OCI-LY3 (cell line): Measurements from ENCODE around the gene SMAD7.

Source experiments
- H2AFZ ChIP-seq: fragments of 200-600, 300-600 bp; shearing (Covaris generic); 2 replicates; pipeline ENCODE4 v1.6.0; 2014; ENCODE audit warnings: antibody characterized with exemption, low read depth, low read length
- H3K27ac ChIP-seq: fragments of 200-600, 300-600 bp; sonication (generic); 2 replicates; pipeline ENCODE4 v1.5.1; 2014; ENCODE audit warnings: mild to moderate bottlenecking, low read length, moderate library complexity, mixed read lengths
- H3K27me3 ChIP-seq: fragments of 200-600, 300-600 bp; sonication (generic); 2 replicates; pipeline ENCODE4 v1.6.1; 2014; ENCODE audit warnings: low read depth, low read length, mixed read lengths
- H3K36me3 ChIP-seq: fragments of 200-600, 300-600 bp; sonication (generic); replicated peaks from 2 replicates; pipeline ENCODE3; 2014; ENCODE audit warnings: low read depth, low read length, mixed read lengths
- H3K4me1 ChIP-seq: fragments of 300-600, 200-600 bp; sonication (generic); 2 replicates; pipeline ENCODE4 v1.6.1; 2014; ENCODE audit warnings: low read length, mixed read lengths
- H3K4me2 ChIP-seq: fragments of 200-600, 300-600 bp; sonication (generic); 2 replicates; pipeline ENCODE4 v1.6.1; 2014; ENCODE audit warnings: low read length, mixed read lengths
- H3K4me3 ChIP-seq: fragments of 300-600, 200-600 bp; sonication (generic); 2 replicates; pipeline ENCODE4 v1.5.1; 2014; ENCODE audit warnings: antibody characterized with exemption, mild to moderate bottlenecking, low read length, moderate library complexity
- H3K79me2 ChIP-seq: fragments of 300-600, 200-600 bp; shearing (Covaris generic); 2 replicates; pipeline ENCODE4 v1.6.1; 2014; ENCODE audit warnings: mild to moderate bottlenecking, low read length, mixed read lengths
- H3K9ac ChIP-seq: fragments of 300-600, 200-600 bp; shearing (Covaris generic); 2 replicates; pipeline ENCODE4 v1.6.0; 2014; ENCODE audit warnings: mild to moderate bottlenecking, low read length, moderate library complexity
- H3K9me3 ChIP-seq: fragments of 200-600, 300-600 bp; shearing (Covaris generic); 2 replicates; pipeline ENCODE4 v1.6.1; 2014; ENCODE audit warnings: low read length, mixed read lengths; ENCODE audit not compliant: insufficient read depth
- H4K20me1 ChIP-seq: fragments of 200-600, 300-600 bp; sonication (generic); 2 replicates; pipeline ENCODE4 v1.6.1; 2016; ENCODE audit warnings: low read length, mixed read lengths; ENCODE audit not compliant: insufficient read depth
- EZH2phosphoT487 ChIP-seq: fragments of 200-600 bp; shearing (Covaris generic); IDR thresholded peaks from 2 replicates; pipeline ENCODE4 v1.6.1; 2018; ENCODE audit warnings: antibody characterized with exemption, mixed run types, low read depth
- TF ChIP-seq, protein P1 (sequence below): fragments of 200-600, 300-600 bp; sonication (generic); IDR thresholded peaks from 2 replicates; pipeline ENCODE4 v1.5.1; 2014; ENCODE audit warnings: antibody characterized with exemption, low read length, low read depth

Gene SMAD7

DNA sequence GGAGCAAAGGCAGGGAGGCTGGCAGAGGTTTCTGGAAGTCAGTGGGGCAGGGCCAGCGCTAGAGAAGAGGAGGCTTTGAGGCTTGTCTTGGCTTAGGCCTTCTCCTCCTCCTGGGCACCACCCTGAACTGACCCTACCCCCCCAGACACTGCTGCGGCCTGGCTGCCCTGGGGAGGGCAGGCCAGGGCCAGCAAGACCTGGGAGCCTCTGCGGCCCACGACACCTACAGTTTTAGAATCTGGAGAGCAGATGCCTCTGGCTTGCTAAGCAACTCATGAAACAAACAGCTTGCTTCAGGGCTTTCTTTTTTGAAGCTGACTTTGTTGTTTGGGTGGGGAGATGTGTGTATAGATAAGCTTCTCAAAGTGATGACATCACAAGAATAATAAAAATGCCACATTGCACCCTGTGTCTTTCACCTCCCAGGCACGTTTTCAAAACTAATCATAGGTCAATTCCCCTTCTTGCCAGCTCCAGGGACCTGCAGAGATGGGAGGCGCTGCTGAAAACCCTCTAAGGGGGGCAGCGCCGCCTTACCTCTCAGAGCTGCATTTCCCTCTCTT, 46.2 kb upstream of the SMAD7 start:
- TF ChIP-seq, protein P1, sequence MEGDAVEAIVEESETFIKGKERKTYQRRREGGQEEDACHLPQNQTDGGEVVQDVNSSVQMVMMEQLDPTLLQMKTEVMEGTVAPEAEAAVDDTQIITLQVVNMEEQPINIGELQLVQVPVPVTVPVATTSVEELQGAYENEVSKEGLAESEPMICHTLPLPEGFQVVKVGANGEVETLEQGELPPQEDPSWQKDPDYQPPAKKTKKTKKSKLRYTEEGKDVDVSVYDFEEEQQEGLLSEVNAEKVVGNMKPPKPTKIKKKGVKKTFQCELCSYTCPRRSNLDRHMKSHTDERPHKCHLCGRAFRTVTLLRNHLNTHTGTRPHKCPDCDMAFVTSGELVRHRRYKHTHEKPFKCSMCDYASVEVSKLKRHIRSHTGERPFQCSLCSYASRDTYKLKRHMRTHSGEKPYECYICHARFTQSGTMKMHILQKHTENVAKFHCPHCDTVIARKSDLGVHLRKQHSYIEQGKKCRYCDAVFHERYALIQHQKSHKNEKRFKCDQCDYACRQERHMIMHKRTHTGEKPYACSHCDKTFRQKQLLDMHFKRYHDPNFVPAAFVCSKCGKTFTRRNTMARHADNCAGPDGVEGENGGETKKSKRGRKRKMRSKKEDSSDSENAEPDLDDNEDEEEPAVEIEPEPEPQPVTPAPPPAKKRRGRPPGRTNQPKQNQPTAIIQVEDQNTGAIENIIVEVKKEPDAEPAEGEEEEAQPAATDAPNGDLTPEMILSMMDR: no peak
- no peak for TF ChIP-seq EZH2phosphoT487
- H3K4me2 ChIP-seq: no peak overlapping the region
- H3K9ac ChIP-seq: no peak overlapping the region
- H3K27ac ChIP-seq: no peak overlapping the region
- H3K79me2 ChIP-seq: no peaks in the 10 kb centered on the region
- H3K4me3 ChIP-seq: no peak overlapping the region
- H2AFZ ChIP-seq: no peak overlapping the region
- H3K36me3 ChIP-seq: no peaks in the 10 kb centered on the region
- peaks cover 10% of the 10 kb centered on the region for H3K4me1 ChIP-seq
- H4K20me1 ChIP-seq: no peaks in the 10 kb centered on the region
- H3K9me3 ChIP-seq: no peaks in the 10 kb centered on the region
- H3K27me3 ChIP-seq: peaks cover 26% of the 10 kb centered on the region

DNA sequence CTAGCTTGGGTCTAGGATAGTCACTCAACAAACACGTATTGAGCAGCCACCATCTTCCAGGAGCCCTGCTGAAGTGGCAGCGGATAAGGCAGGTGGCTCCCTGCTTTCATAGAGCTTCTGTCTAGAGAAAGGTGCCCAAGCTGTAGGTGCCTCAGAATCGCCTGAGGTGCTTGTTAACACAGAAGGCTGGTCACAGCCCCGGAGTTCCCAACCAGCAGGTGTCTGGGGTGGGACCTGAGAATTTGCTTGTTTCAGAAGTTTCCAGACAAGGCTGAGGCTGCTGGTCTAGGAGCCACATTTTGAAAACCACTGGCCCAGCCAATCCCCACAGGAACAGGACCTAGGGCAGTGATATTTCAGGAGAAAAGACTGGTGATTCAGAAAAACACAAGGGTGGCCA, 45.3 kb upstream of the SMAD7 start:
- TF ChIP-seq EZH2phosphoT487: no peak
- TF ChIP-seq, protein P1: no peak
- Histone ChIP-seq H3K4me2 (no peak overlapping the region), H3K27me3 (peaks cover 18% of the 10 kb centered on the region), H3K36me3 (no peaks in the 10 kb centered on the region), H2AFZ (no peak overlapping the region), H3K27ac (no peak overlapping the region), H4K20me1 (no peaks in the 10 kb centered on the region), H3K9me3 (no peaks in the 10 kb centered on the region), H3K9ac (no peak overlapping the region), H3K4me3 (no peak overlapping the region), H3K4me1 (peaks cover 10% of the 10 kb centered on the region), H3K79me2 (no peaks in the 10 kb centered on the region)

DNA sequence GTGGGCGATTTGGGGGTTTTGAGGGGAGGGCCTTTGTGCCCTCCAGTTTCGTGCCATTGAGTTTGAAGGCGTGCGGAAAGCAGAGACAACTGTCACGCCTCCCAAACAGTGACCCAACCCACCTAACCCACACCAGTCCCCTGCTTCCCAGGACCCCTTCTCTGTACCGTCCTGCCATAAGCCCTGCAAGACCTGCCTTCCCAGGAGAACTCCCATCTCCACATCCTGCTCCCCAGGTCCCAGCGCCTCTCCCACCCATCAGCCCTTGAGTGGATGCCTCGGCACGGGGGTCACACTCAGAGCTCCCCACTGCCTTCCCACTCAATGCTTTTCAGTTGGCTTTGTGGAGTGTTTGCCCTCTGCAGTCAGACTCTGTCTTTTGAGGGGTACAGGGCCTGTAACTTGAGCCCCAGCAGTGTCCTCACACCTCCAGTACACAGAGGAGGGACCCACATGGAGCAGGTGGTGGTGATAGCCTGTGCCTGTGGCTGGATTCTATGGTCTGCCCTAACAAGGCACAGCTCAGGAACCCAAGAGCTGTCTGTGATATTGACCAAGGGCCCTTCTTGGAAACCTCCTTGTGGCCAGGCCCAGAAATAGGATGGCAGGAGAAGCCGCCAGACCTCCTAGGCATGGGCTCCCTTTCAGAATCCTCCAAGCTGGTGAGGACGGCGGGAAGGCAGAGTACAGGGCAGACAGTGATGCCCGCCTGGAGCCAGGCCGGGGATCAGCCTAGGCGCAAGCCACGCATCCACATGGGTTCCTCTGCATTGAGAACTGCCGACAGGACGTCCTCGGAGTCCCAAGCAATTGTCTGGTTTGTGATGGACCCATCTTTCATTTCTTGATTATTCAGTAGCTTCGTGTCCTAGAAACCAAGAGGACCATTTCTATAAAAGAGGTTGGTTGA, 44.4 kb upstream of the SMAD7 start:
- H2AFZ ChIP-seq: no peak overlapping the region
- no peaks in the 10 kb centered on the region for H3K9me3 ChIP-seq
- TF ChIP-seq, protein P1: no peak
- no peak for TF ChIP-seq EZH2phosphoT487
- H3K27ac ChIP-seq: no peak overlapping the region
- H3K4me3 ChIP-seq: no peak overlapping the region
- peaks cover 10% of the 10 kb centered on the region for H3K4me1 ChIP-seq
- no peaks in the 10 kb centered on the region for H4K20me1 ChIP-seq
- no peaks in the 10 kb centered on the region for H3K79me2 ChIP-seq
- no peaks in the 10 kb centered on the region for H3K36me3 ChIP-seq
- H3K27me3 ChIP-seq: peaks cover 18% of the 10 kb centered on the region
- H3K4me2 ChIP-seq: no peak overlapping the region
- no peak overlapping the region for H3K9ac ChIP-seq

DNA sequence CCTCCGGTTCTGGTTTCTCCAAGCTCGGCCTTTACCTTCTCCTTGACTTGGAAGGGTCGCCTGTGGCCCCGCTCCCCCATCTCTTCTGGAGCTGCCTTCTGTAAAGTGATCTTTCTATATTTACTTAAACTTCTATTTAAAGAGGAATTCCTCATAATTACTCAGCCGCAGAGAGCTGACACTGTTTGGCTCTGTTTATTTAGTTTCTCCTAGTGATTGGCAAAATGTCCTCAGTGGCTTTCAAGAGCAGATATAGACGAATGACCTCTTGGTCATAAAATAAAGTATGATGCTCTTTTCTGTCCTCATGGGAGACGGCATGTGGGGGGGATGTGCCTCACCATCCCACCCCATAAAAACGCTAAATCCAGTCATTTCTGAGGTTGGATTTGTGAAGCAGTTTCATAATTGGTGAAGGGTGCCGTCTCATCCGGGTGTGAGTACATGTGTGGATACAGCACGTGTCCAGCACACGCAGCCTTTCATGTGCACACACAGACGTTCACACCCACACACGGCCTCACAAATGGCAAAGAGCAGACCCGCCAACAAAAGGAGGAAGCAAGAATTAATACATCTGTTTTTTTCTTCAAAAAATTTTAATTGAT, 43.4 kb upstream of the SMAD7 start:
- H3K27ac ChIP-seq: no peak overlapping the region
- H3K36me3 ChIP-seq: no peaks in the 10 kb centered on the region
- H3K27me3 ChIP-seq: peaks cover 16% of the 10 kb centered on the region
- H3K4me1 ChIP-seq: peaks cover 10% of the 10 kb centered on the region
- no peak for TF ChIP-seq EZH2phosphoT487
- TF ChIP-seq, protein P1: no peak
- no peak overlapping the region for H3K9ac ChIP-seq
- H4K20me1 ChIP-seq: no peaks in the 10 kb centered on the region
- no peaks in the 10 kb centered on the region for H3K9me3 ChIP-seq
- no peak overlapping the region for H2AFZ ChIP-seq
- H3K4me2 ChIP-seq: no peak overlapping the region
- H3K4me3 ChIP-seq: no peak overlapping the region
- H3K79me2 ChIP-seq: no peaks in the 10 kb centered on the region
